Mesenchymal stem cell (in vitro differentiated cells and primary cell): ENCODE data around the gene TRAPPC2L.

Experiments
- DNase-seq: peaks from one replicate; pipeline ENCODE4 v3.0.0-alpha.2; 2013
- H2AFZ ChIP-seq: one replicate; pipeline ENCODE4 v1.6.1; 2013; ENCODE audit warnings: low read depth, mild to moderate bottlenecking, control low read depth, inconsistent platforms, low read length, moderate library complexity
- H2AK5ac ChIP-seq: 2 replicates; pipeline ENCODE4 v1.6.1; 2013; ENCODE audit warnings: low read length, moderate library complexity, mild to moderate bottlenecking, inconsistent platforms; ENCODE audit not compliant: severe bottlenecking
- H2BK120ac ChIP-seq: one replicate; pipeline ENCODE4 v1.6.1; 2013; ENCODE audit warnings: low read depth, mild to moderate bottlenecking, inconsistent platforms, low read length, moderate library complexity
- H2BK12ac ChIP-seq, 2 experiments: one replicate each; pipeline ENCODE4 v1.6.1; 2013; ENCODE audit warnings: inconsistent platforms in 2 of 2, low read length in 2 of 2, mild to moderate bottlenecking in 2 of 2, moderate library complexity in 2 of 2, control low read depth in 1 of 2
- H2BK15ac ChIP-seq: one replicate; pipeline ENCODE4 v1.6.1; 2013; ENCODE audit warnings: mild to moderate bottlenecking, low read depth, inconsistent platforms; ENCODE audit not compliant: poor library complexity, severe bottlenecking
- H2BK5ac ChIP-seq: 2 replicates; pipeline ENCODE4 v1.6.1; 2013; ENCODE audit warnings: low read depth, mild to moderate bottlenecking, low read length, control low read depth, inconsistent platforms; ENCODE audit not compliant: poor library complexity, severe bottlenecking
- H3K14ac ChIP-seq, 2 experiments: one replicate each; pipeline ENCODE4 v1.6.1; 2013; ENCODE audit warnings: inconsistent platforms in 2 of 2, low read length in 2 of 2, control low read depth in 1 of 2, mild to moderate bottlenecking in 1 of 2, moderate library complexity in 1 of 2
- H3K18ac ChIP-seq, 2 experiments: one replicate each; pipeline ENCODE4 v1.6.1; 2013; ENCODE audit warnings: inconsistent platforms in 2 of 2, low read length in 2 of 2, control low read depth in 1 of 2, low read depth in 1 of 2, mild to moderate bottlenecking in 1 of 2
- H3K23ac ChIP-seq, 2 experiments: one replicate each; pipeline ENCODE4 v1.6.1; 2013; ENCODE audit warnings: inconsistent platforms in 2 of 2, low read length in 2 of 2, mild to moderate bottlenecking in 2 of 2, moderate library complexity in 2 of 2, control low read depth in 1 of 2
- H3K27ac ChIP-seq: 2 replicates; pipeline ENCODE4 v1.5.1; 2013; ENCODE audit warnings: mild to moderate bottlenecking, moderate library complexity, low read length, control low read depth, inconsistent platforms; ENCODE audit not compliant: poor library complexity, severe bottlenecking
- H3K27me3 ChIP-seq, 2 experiments: 2 replicates each; pipeline versions ENCODE4 v1.6.1 to v1.7.0; 2013; ENCODE audit warnings: low read length in 2 of 2, mild to moderate bottlenecking in 2 of 2, moderate library complexity in 2 of 2, control low read depth in 1 of 2, inconsistent platforms in 1 of 2; ENCODE audit not compliant: control insufficient read depth in 1 of 2, insufficient read depth in 1 of 2
- H3K36me3 ChIP-seq, 2 experiments: 2 replicates each; pipeline versions ENCODE4 v1.6.1 to v1.7.0; 2013; ENCODE audit warnings: low read length in 2 of 2, control low read depth in 1 of 2, inconsistent platforms in 1 of 2, low read depth in 1 of 2, mild to moderate bottlenecking in 1 of 2; ENCODE audit not compliant: insufficient read depth in 2 of 2, control insufficient read depth in 1 of 2
- H3K4ac ChIP-seq, 2 experiments: one replicate each; pipeline ENCODE4 v1.6.1; 2013; ENCODE audit warnings: inconsistent platforms in 2 of 2, low read length in 2 of 2, mild to moderate bottlenecking in 2 of 2, moderate library complexity in 2 of 2, control low read depth in 1 of 2, low read depth in 1 of 2
- H3K4me1 ChIP-seq: 2 replicates; pipeline ENCODE4 v1.6.1; 2013; ENCODE audit warnings: low read depth, low read length, control low read depth; ENCODE audit not compliant: control insufficient read depth, insufficient read depth
- H3K4me2 ChIP-seq: 2 replicates; pipeline ENCODE4 v1.6.1; 2013; ENCODE audit warnings: low read length, mild to moderate bottlenecking, inconsistent platforms; ENCODE audit not compliant: poor library complexity, severe bottlenecking
- H3K4me3 ChIP-seq, 2 experiments: 2 replicates each; pipeline versions ENCODE4 v1.5.1 to v1.7.0; 2013; ENCODE audit warnings: low read length in 2 of 2, mild to moderate bottlenecking in 2 of 2, control low read depth in 1 of 2, low read depth in 1 of 2; ENCODE audit not compliant: insufficient read depth in 1 of 2
- H3K79me1 ChIP-seq: replicated peaks from 2 replicates; pipeline ENCODE4 v1.6.1; 2013; ENCODE audit warnings: mild to moderate bottlenecking, control low read depth, low read length, inconsistent platforms; ENCODE audit not compliant: poor library complexity, severe bottlenecking
- H3K9ac ChIP-seq: 2 replicates; pipeline ENCODE4 v1.7.0; 2013; ENCODE audit warnings: mild to moderate bottlenecking, low read length, moderate library complexity
- H3K9me3 ChIP-seq: 2 replicates; pipeline ENCODE4 v1.7.0; 2013; ENCODE audit warnings: mild to moderate bottlenecking, low read length; ENCODE audit not compliant: control insufficient read depth
- H4K8ac ChIP-seq: one replicate; pipeline ENCODE4 v1.6.1; 2013; ENCODE audit warnings: inconsistent platforms, mild to moderate bottlenecking, low read length, moderate library complexity
- H4K91ac ChIP-seq: one replicate; pipeline ENCODE4 v1.6.1; 2013; ENCODE audit warnings: mild to moderate bottlenecking, low read length, inconsistent platforms
- WGBS: methylation state at CpG from one replicate; pipeline ENCODE4 v1.1.7; 2013; ENCODE audit warnings: mixed read lengths; 5-methylcytosine and 5-hydroxymethylcytosine counted together

TRAPPC2L gene

GRCh38 chr16:88836791-88837190, 20.1 kb upstream of the TRAPPC2L start:
- H3K9ac ChIP-seq: no peak overlapping the region
- no peak overlapping the region for H3K4ac ChIP-seq
- WGBS: 95% methylated on average over 17 of the region's 17 CpGs
- no peak overlapping the region for H4K8ac ChIP-seq
- H3K4me2 ChIP-seq: no peak overlapping the region
- H2BK5ac ChIP-seq: no peak overlapping the region
- no peak overlapping the region for H3K14ac ChIP-seq
- no peak overlapping the region for H3K4me3 ChIP-seq
- peaks cover 7% of the 10 kb centered on the region for H3K79me1 ChIP-seq
- DNase-seq: no peak
- no peak overlapping the region for H2BK12ac ChIP-seq
- H3K27ac ChIP-seq: no peak overlapping the region
- no peak overlapping the region for H2AFZ ChIP-seq
- H3K18ac ChIP-seq: no peak overlapping the region
- H3K27me3 ChIP-seq: no peaks in the 10 kb centered on the region
- peaks cover 10% of the 10 kb centered on the region for H3K4me1 ChIP-seq
- no peak overlapping the region for H4K91ac ChIP-seq
- H2BK120ac ChIP-seq: no peak overlapping the region
- no peak overlapping the region for H2AK5ac ChIP-seq
- H3K23ac ChIP-seq: no peak overlapping the region
- H3K9me3 ChIP-seq: no peaks in the 10 kb centered on the region
- H3K36me3 ChIP-seq: peaks cover 48 to 74% of the 10 kb centered on the region in 2 experiments
- H2BK15ac ChIP-seq: no peak overlapping the region

GRCh38 chr16:88837806-88838205, 19.1 kb upstream of the TRAPPC2L start:
- peaks cover 12% of the 10 kb centered on the region for H3K79me1 ChIP-seq
- H3K27me3 ChIP-seq: no peaks in the 10 kb centered on the region
- H2AFZ ChIP-seq: no peak overlapping the region
- H3K4me3 ChIP-seq: no peak overlapping the region
- no peak overlapping the region for H2BK12ac ChIP-seq
- H3K4me2 ChIP-seq: no peak overlapping the region
- H3K4me1 ChIP-seq: peaks cover 2% of the 10 kb centered on the region
- no peak overlapping the region for H4K8ac ChIP-seq
- H3K4ac ChIP-seq: no peak overlapping the region
- H3K23ac ChIP-seq: no peak overlapping the region
- peaks cover 49 to 84% of the 10 kb centered on the region in 2 experiments for H3K36me3 ChIP-seq
- no peak overlapping the region for H2AK5ac ChIP-seq
- DNase-seq: no peak
- H3K9me3 ChIP-seq: no peaks in the 10 kb centered on the region
- no peak overlapping the region for H2BK120ac ChIP-seq
- WGBS: 97% methylated on average over 20 of the region's 20 CpGs
- H2BK5ac ChIP-seq: no peak overlapping the region
- H3K18ac ChIP-seq: no peak overlapping the region
- no peak overlapping the region for H3K9ac ChIP-seq
- H4K91ac ChIP-seq: no peak overlapping the region
- H3K14ac ChIP-seq: no peak overlapping the region
- no peak overlapping the region for H2BK15ac ChIP-seq
- no peak overlapping the region for H3K27ac ChIP-seq

GRCh38 chr16:88838566-88838965, 18.4 kb upstream of the TRAPPC2L start:
- Histone ChIP-seq H4K8ac (no peak overlapping the region), H3K4ac (no peak overlapping the region), H2BK15ac (no peak overlapping the region), H2BK120ac (no peak overlapping the region), H3K4me2 (no peak overlapping the region), H2BK5ac (no peak overlapping the region), H3K4me1 (no peaks in the 10 kb centered on the region), H3K9me3 (no peaks in the 10 kb centered on the region), H3K14ac (no peak overlapping the region), H3K18ac (no peak overlapping the region), H3K23ac (no peak overlapping the region), H3K9ac (no peak overlapping the region), H2BK12ac (no peak overlapping the region), H3K27me3 (no peaks in the 10 kb centered on the region), H4K91ac (no peak overlapping the region), H2AFZ (no peak overlapping the region), H3K36me3 (peaks cover 52 to 92% of the 10 kb centered on the region in 2 experiments), H3K79me1 (peaks cover 12% of the 10 kb centered on the region), H3K4me3 (no peak overlapping the region), H3K27ac (no peak overlapping the region), H2AK5ac (no peak overlapping the region)
- DNase-seq: no peak
- WGBS: 93% methylated on average over 19 of the region's 19 CpGs

GRCh38 chr16:88839026-88839529, 17.8 kb upstream of the TRAPPC2L start:
- Histone ChIP-seq H2AFZ (no peak overlapping the region), H3K36me3 (peaks cover 50 to 93% of the 10 kb centered on the region in 2 experiments), H3K4me2 (no peak overlapping the region), H3K4me1 (no peaks in the 10 kb centered on the region), H2BK15ac (no peak overlapping the region), H3K23ac (no peak overlapping the region), H3K9me3 (no peaks in the 10 kb centered on the region), H4K8ac (no peak overlapping the region), H3K9ac (no peak overlapping the region), H3K27me3 (no peaks in the 10 kb centered on the region), H2BK120ac (no peak overlapping the region), H2AK5ac (no peak overlapping the region), H3K79me1 (peaks cover 12% of the 10 kb centered on the region), H3K4me3 (no peak overlapping the region), H3K27ac (no peak overlapping the region), H4K91ac (peak overlapping the region; percentile 11), H3K14ac (no peak overlapping the region), H2BK5ac (no peak overlapping the region), H3K4ac (no peak overlapping the region), H2BK12ac (no peak overlapping the region), H3K18ac (no peak overlapping the region)
- no peak for DNase-seq
- 94% methylated on average over 39 of the region's 39 CpGs for WGBS
